Measurements from ENCODE around the gene MIS18BP1.
"Not testable (repeated sequence)": the region's sequence is repeated elsewhere in the genome, so short reads cannot be mapped to it uniquely, and the experiment has no call there.

The MIS18BP1 gene

GRCh38 chr14:45246691-45247090 lies 6.3 kb downstream of the MIS18BP1 start:
- in situ Hi-C loops (cut with MboI; ENCODE audit: low sequenced_read_pairs): no loop called here

DNA sequence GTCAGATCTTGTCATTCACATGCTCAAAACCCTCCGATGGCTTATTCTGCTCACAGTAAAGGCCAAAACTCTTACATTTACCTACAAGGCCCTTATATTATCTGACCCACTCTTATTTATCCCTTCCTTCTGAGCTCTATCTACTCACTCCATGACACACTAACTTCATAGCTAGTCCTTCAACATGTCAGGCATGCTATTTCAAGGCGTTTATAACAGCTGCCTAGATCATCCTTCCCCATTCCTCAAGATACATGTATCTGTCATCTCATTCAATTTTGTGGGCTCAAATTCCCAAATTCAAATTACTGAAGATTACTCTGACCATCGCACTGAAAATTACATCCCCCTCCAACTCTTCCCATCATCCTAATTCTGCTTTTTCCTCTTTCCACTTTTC lies 6.9 kb downstream of the MIS18BP1 start:
- in situ Hi-C loops (cut with MboI; ENCODE audit: low sequenced_read_pairs): no loop called here

DNA sequence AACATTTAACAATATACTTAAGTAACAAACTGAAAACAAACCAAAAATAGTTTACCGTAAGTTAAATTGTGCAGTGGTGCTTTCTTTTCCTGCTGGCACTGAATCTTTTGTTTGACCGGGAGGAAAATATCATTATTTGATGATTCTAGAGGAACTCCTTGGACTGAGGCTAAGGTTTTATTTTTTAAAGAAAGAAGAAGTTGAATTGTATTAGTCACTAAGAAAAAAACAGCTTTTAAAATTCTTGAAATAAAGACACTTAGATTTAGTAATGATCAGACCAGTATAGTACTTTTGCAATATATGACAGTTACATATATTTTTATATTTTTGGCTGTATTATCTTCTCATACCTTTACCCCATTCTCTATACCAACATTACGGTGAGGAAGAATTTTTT lies 10.3 kb downstream of the MIS18BP1 start:
- in situ Hi-C loops (cut with MboI; ENCODE audit: low sequenced_read_pairs): no loop called here

GRCh38 chr14:45238988-45239387 lies 14.0 kb downstream of the MIS18BP1 start:
- in situ Hi-C loops (cut with MboI; ENCODE audit: low sequenced_read_pairs): no loop called here

DNA sequence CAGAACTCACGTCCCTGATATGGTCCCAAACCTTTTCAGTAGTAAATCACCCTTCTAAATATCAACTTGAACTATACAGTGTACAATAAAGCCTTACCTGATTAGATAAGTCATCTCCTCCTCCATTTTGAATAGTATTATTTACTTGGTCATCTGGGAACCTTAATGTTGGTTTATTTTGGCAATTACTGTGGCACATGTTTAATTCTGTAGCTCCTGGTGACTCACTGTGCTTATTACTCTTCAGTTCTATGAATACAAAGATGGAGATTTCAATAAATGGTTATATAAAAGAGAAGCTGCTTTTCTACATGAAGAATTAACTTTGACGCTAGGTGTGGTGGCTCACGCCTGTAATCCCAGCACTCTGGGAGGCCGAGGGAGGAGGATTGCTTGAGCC lies 25.4 kb downstream of the MIS18BP1 start:
- in situ Hi-C loops (cut with MboI; ENCODE audit: low sequenced_read_pairs): no loop called here

DNA sequence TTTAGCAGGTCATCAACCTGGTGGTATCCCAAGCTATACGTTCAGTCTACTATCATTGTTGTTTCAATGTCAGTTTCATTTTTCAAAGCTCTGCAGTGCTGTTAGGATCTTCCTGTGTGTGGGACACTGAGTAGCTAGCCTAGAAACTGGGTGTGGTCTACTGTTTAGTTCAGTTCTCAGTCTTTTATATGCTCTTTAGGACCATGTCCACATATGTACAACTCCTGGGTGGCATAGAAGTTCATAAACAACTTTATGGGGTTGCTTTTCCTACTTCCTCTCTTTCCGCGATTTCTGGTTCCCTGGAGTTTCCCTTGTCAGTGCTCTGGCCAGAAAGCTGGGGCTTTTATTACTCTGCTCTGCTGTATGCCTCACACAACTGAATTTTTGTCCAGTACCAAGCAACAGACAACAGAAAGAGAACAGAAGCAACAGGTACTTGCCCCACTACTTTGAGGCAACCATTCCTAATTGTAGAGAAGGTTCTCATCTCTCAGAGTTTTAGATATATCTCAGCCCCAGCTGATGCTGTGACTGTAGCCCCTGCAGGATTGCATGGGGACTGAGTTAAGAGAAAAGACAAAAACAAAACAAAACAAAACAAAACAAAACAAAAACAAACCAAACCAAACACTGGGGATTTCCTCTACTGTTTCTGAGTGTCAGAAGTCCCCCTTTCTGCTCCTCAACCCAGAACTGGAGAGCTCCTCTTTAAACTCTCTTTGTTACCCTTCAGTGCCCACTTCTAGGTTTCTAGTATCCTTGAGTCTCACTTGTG lies 30.3 kb downstream of the MIS18BP1 start:
- in situ Hi-C loops (cut with MboI; ENCODE audit: low sequenced_read_pairs): no loop called here

GRCh38 chr14:45214341-45214740 lies 38.7 kb downstream of the MIS18BP1 start:
- in situ Hi-C loops (cut with MboI; ENCODE audit: low sequenced_read_pairs): not testable (repeated sequence)

DNA sequence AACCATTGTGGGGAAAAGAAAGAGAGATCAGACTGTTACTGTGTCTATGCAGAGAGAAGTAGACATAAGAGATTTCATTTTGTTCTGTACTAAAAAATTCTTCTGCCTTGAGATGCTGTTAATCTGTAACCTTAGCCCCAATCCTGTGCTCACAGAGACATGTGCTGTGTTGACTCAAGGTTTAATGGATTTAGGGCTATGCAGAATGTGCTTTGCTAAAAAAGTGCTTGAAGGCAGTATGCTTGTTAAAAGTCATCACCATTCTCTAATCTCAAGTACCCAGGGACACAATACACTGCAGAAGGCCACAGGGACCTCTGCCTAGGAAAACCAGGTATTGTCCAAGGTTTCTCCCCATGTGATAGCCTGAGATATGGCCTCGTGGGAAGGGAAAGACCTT lies 39.3 kb downstream of the MIS18BP1 start:
- in situ Hi-C loops (cut with MboI; ENCODE audit: low sequenced_read_pairs): not testable (repeated sequence)

DNA sequence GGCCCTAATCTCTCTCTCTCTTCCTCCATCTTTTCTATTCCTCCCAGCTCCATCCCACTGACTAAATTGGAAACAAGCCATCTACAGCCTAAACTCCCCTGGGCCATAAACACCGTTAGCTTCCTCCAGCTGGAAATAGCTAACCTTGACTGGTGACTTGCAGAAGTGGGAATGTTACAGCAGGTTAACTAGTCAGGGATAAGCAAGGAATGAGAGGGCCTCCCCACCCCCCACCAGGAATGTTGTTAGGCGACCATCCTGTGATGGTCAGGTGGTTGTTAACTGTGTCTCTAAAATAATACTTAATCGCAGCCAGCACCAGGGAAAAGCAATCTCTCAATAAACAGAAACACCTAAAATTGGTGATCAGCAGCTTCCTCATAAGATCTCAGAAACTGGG lies 40.8 kb downstream of the MIS18BP1 start:
- in situ Hi-C loops (cut with MboI; ENCODE audit: low sequenced_read_pairs): no loop called here

GRCh38 chr14:45211295-45211694 lies 41.7 kb downstream of the MIS18BP1 start:
- in situ Hi-C loops (cut with MboI; ENCODE audit: low sequenced_read_pairs): no loop called here

- in situ Hi-C loops (cut with MboI; ENCODE audit: low sequenced_read_pairs): no loop called here
Observed at GRCh38 chr14:45210159-45210558, 42.8 kb downstream of the MIS18BP1 start.

DNA sequence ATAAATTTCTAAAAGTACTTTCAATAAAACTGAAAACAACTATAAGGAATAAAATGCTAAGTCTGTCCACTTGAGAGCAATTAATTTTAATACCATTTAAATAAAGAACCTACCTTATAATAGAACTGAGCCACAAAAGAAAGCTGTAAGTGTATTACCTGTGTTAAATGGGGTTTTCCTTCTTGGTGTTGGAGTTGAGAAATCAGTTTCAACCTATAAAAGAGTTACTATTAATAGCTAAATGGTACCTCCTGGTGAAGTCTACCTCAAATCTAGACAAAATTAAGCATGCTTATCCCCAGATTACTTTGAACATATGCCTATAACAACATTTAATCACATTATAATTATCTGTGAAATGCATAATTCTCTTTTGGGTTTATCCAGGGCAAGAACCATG lies 48.8 kb downstream of the MIS18BP1 start:
- in situ Hi-C loops (cut with MboI; ENCODE audit: low sequenced_read_pairs): no loop called here

DNA sequence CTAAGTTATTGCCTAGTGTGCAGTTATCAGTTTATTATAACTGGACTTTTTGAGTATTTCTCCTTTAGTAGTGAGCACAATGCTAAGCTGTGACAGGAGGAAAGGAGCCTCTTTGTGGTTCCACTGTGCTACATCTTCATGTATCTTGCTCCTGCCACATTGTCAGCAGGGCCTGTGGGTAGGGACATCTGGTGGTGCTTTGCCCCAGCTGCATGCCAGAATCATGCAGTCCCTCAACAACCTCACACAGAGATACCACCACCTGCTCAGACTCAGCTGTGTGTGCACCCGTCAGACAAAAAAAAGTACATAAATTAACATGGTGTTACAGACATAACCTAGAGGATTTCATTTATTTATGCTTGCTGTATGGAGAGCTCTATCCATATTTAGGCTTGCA lies 51.1 kb downstream of the MIS18BP1 start:
- in situ Hi-C loops (cut with MboI; ENCODE audit: low sequenced_read_pairs): no loop called here

GRCh38 chr14:45199230-45199629 lies 53.8 kb downstream of the MIS18BP1 start:
- in situ Hi-C loops (cut with MboI; ENCODE audit: low sequenced_read_pairs): no loop called here

- in situ Hi-C loops (cut with MboI; ENCODE audit: low sequenced_read_pairs): no loop called here
Observed at GRCh38 chr14:45198551-45198950, 54.5 kb downstream of the MIS18BP1 start.

- in situ Hi-C loops (cut with MboI; ENCODE audit: low sequenced_read_pairs): no loop called here
Observed at GRCh38 chr14:45194964-45195363, 58.0 kb downstream of the MIS18BP1 start.

GRCh38 chr14:45185100-45185814 lies 67.7 kb downstream of the MIS18BP1 start:
- in situ Hi-C loops (cut with MboI; ENCODE audit: low sequenced_read_pairs): no loop called here

DNA sequence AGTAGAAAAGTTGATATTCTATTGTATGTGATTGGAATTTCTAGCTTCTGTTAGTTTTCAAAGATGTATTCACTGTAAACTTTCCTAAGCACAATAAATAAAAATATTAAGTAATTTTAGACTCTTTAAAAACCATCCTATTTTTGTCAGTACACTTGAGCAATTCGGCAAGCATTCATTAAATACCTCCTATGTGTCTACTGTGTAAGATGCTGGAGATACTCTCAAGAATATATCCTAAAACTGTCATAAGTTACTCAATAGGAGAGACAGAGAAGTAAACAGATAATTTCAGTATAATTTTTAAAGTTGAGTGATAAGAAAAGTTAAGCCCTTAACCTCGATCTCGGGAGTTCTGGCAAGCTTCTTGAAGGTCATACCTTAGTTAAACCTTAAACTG lies 71.2 kb downstream of the MIS18BP1 start:
- in situ Hi-C loops (cut with MboI; ENCODE audit: low sequenced_read_pairs): no loop called here

DNA sequence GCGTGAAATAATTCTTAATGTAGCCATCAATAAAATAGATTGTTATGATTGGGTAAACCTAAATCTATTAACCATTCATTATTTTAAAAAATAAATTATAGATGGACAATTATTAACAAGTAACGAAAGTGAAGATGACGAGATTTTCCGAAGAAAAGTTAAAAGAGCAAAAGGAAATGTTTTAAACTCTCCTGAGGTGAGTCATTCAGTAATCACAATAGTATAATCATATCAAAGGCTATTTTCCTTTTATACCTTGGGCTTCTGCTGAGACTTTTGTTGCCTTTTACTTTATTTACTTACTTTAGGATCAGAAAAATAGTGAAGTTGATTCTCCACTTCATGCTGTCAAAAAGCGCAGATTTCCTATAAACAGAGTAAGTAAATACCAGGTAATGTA lies 71.7 kb downstream of the MIS18BP1 start:
- in situ Hi-C loops (cut with MboI; ENCODE audit: low sequenced_read_pairs): no loop called here

DNA sequence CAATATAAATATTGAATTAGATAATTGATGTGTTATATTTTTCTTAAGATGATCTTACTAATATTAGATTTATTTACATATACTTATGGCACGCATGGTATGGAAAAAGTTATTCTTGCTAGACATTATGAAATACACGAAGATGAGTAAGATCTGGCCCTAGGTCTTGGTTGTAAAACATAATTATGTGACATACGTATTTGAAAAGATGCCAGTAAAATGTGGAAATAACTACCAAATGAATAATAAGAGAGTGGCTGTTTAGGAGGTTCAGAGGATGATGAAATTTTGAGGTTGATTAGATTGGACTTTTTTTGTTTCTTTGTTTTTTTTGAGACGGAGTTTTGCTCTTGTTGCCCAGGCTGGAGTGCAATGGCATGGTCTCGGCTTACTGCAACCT lies 75.9 kb downstream of the MIS18BP1 start:
- in situ Hi-C loops (cut with MboI; ENCODE audit: low sequenced_read_pairs): no loop called here

GRCh38 chr14:45169906-45170305 lies 83.1 kb downstream of the MIS18BP1 start:
- in situ Hi-C loops (cut with MboI; ENCODE audit: low sequenced_read_pairs): no loop called here

DNA sequence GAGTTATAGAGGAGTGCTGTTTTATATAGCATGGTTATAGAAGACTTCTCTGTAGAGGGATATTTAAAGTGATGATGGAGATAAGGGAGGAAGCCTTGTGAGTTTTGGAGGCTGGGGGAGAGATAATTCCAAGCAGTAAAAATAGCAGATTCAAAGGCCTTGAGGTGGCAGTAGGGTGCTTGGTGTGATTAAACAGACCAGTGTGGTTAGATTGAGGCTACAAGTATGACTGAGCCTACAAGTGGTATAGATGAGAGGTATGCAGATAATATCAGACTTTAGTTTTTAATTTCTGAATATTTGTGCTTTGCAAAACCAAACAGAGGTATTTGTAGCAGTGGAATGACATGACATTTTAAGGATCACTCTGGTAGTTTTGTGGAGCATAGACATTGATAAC lies 96.9 kb downstream of the MIS18BP1 start:
- in situ Hi-C loops (cut with MboI; ENCODE audit: low sequenced_read_pairs): no loop called here
